GM12875 (cell line): ENCODE results near the gene HDHD5.

Source experiments
- H3K4me3 ChIP-seq: one replicate; pipeline ENCODE4 v1.5.1; 2011; ENCODE audit warnings: low read depth, low read length, control low read depth
- TF ChIP-seq, protein P1 (sequence below): IDR thresholded peaks from 2 replicates; pipeline ENCODE4 v1.5.1; 2011; ENCODE audit warnings: low read depth, mild to moderate bottlenecking, control low read depth, inconsistent platforms, low read length, moderate library complexity, borderline replicate concordance; ENCODE audit not compliant: insufficient read depth

The HDHD5 gene

DNA sequence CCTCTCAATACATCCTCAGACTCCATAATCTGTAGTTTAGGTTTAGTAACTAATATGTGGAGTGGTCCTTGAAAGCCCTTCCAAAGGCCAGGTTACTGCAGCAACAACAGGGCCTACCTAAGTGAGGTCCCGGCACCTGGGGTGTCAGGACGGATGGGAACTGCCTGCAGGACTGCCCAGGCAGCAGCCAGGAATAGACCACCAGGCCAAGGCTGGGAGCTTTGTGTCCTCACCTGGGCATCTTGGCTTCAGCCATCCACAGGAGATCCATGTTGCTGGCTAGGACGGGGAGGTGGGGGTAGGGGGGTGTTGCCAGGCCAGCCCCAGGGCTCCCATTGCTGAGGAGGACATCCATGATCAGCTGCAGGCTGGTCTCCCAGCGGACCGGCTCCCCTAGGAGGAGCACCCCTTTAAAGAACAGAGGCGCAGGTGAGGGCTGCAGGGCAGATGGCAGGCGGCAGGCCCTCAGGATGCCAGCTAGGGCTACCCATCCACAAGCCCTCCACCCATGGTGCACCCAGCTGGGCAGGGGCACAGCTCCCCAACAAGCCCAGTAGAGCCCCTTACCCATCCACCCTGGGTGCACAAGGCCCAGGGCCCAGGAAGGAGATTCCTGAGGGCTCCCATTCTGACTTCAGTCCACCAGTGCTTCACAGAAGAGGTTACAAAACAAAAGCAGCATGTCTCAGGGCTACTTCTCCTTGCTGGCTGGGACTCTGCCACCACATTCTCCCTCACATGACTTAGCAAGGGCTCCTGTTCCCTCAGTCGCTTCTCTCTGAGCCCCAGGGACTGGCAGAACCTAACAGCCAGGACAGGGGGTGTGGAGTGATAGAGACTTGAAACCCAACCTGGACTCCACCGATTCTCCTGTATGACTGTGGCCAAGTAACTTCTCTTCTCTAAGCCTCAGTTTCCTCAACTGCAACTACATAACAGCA lies 18.0 kb downstream of the HDHD5 start:
- no peak overlapping the region for H3K4me3 ChIP-seq
- TF ChIP-seq, protein P1, sequence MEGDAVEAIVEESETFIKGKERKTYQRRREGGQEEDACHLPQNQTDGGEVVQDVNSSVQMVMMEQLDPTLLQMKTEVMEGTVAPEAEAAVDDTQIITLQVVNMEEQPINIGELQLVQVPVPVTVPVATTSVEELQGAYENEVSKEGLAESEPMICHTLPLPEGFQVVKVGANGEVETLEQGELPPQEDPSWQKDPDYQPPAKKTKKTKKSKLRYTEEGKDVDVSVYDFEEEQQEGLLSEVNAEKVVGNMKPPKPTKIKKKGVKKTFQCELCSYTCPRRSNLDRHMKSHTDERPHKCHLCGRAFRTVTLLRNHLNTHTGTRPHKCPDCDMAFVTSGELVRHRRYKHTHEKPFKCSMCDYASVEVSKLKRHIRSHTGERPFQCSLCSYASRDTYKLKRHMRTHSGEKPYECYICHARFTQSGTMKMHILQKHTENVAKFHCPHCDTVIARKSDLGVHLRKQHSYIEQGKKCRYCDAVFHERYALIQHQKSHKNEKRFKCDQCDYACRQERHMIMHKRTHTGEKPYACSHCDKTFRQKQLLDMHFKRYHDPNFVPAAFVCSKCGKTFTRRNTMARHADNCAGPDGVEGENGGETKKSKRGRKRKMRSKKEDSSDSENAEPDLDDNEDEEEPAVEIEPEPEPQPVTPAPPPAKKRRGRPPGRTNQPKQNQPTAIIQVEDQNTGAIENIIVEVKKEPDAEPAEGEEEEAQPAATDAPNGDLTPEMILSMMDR = no peak

DNA sequence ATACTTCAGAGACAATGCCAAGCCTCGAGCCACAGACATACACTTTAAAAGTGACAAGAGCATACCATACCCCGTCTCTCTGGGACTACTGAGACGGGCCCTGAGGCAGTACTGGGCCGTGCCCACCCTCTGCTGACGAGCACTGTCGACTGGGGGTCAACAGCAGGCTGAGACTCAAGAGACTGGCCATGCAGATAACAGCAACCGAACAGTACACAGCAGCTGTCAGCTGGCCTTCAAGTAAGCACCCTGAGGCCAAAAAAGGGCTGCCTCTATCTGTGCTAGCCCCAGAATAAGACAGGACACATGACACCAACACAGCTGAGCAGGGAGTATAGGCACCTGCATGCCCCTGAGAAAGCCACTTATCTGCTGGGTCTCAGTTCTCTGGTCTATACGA lies 19.1 kb downstream of the HDHD5 start:
- TF ChIP-seq, protein P1 = no peak
- H3K4me3 ChIP-seq = no peak overlapping the region

DNA sequence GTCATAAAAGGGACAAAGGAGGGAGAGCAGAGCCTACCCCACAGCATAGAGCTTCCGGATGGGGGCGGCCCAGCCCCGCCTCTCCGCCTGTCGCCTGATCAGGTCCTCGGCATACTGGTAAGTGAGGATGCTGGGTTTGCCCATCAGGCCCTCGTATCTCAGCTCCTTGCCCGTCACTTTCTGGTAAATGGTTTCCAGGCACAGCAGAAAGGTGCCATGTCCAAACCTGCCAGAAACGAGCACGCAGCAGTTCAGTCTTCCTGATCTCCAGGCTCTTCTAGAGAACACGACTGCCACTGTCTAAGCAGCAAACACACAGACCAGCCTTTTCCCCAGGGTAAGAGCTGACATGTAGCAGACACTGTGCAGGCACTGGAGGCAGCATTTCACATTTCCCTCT lies 20.6 kb downstream of the HDHD5 start:
- TF ChIP-seq, protein P1 = no peak
- no peak overlapping the region for H3K4me3 ChIP-seq

DNA sequence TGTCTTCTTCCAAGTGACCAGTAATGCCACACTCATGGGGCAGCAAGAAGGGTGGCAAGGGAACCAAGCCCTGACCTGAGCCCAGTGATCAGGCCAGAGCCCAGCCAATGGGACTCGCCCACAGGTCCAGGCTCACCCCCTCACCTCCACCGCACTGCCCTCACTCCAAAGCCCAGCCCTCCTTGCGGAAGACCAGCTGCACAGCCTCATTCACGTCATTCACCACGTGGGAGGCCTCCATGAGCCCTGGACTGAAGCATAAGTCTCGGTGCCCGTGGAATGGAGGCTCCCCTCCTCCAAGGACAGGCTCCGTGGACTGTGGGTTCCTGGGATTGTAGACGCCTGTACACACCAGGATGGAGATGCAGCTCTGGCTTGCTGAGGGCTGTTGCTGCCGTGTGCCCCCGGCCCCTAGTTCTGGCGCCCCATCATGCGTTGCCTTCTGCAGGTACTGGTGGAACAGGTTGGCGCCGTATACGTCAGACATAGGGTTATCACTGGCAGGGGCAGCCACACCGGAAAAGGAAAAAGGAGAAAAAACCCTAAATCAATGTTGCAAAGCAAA lies 21.1 kb downstream of the HDHD5 start:
- H3K4me3 ChIP-seq = no peak overlapping the region
- TF ChIP-seq, protein P1 = no peak

DNA sequence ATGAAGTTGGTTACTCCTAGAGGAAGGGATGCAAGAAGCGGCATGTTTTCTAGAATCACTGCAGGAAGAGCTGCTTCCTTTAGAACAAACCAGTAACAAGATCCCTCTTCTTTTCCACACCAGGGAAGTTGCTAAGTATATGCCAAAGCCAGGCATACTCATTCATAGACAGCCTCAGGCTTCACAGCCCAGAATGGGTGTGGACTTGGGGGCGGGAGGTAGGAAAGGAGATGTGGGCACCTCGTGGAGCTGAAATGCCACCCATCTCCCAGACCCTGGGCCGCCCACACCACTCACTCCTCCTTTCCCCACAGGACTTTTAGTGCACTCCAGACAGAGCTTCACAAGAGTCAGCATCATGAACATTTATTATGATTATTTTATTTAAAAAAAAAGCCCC lies 21.9 kb downstream of the HDHD5 start:
- TF ChIP-seq, protein P1 = no peak
- H3K4me3 ChIP-seq = no peak overlapping the region

DNA sequence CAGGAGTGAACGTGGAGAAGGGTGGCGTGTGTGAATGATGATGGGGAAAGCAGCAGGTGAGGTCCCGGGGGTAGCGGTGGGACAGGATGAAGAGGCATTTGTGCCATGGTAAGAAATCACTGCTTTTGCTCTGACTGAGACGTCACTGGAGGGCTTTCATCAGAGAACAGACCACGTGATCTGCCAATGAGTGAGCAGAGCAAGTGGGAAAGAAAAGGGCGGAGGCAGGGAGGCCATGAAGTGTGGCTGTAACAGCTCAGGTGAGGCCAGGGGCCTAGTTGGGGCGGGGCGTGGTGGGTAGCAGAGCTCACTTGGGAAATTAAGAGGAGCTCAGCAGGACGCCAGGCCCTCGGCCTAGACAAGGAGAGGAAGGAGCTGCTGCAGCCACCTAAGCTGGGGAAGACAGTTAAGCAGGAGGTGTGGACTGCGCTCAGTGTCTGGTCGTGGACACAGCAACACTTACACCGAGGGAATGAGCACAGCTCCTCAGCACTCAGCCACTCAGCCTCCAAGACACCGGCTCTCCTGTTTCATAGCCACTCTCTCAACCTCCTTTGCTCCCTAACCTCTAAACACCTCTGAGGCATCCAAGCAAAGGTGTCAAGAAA lies 23.8 kb downstream of the HDHD5 start:
- TF ChIP-seq, protein P1 = no peak
- no peak overlapping the region for H3K4me3 ChIP-seq

DNA sequence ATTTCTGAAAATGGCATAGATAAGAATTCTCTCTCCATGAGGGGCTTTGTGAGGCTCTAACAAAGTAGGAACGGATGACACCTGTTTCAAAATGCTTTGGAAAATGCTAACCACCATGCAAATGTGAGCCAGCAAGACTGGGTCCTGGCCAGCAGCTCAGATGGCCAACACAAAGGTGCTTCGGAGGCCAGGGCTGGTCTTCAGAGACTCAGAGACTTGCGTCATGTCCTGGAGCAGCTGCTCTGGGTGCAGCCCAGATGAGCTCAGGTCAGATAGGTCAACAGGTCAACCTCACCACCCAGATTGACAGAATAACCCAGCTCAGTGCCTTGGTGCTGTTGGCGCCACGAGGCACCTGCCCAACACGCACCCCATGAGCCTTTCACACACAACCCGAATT lies 25.9 kb downstream of the HDHD5 start:
- TF ChIP-seq, protein P1 = no peak

More for the DNA sequence above, 25.9 kb downstream of the HDHD5 start:
- no peak overlapping the region for H3K4me3 ChIP-seq
